DOHH2 (cell line): Measurements from ENCODE around the gene CMSS1.

ENCODE experiments used
- H3F3A ChIP-seq: fragments of 200-600 bp; sonication (generic), shearing (Covaris generic); 2 replicates; pipeline ENCODE4 v1.6.0; 2016; ENCODE audit warnings: antibody characterized with exemption, mild to moderate bottlenecking; ENCODE audit not compliant: control insufficient read depth, insufficient read depth
- H3K27ac ChIP-seq: fragments of 200-600 bp; sonication (generic); 2 replicates; pipeline ENCODE4 v1.5.1; 2014; ENCODE audit warnings: low read depth, mild to moderate bottlenecking, low read length, moderate library complexity
- H3K27me3 ChIP-seq: fragments of 200-600 bp; sonication (generic); 2 replicates; pipeline ENCODE4 v1.6.1; 2014; ENCODE audit warnings: mild to moderate bottlenecking, low read length, mixed read lengths; ENCODE audit not compliant: control insufficient read depth
- H3K36me3 ChIP-seq: fragments of 200-600 bp; sonication (generic); 2 replicates; pipeline ENCODE4 v1.6.1; 2014; ENCODE audit warnings: mild to moderate bottlenecking, low read length, moderate library complexity, mixed read lengths; ENCODE audit not compliant: control insufficient read depth
- H3K4me1 ChIP-seq: fragments of 200-600 bp; sonication (generic); 2 replicates; pipeline ENCODE4 v1.6.1; 2014; ENCODE audit warnings: mild to moderate bottlenecking, low read length, mixed read lengths; ENCODE audit not compliant: control insufficient read depth
- H3K4me2 ChIP-seq: fragments of 200-600 bp; sonication (generic); 2 replicates; pipeline ENCODE4 v1.6.0; 2014; ENCODE audit warnings: mild to moderate bottlenecking, low read length, moderate library complexity
- H3K4me3 ChIP-seq: fragments of 200-600 bp; sonication (generic); 2 replicates; pipeline ENCODE4 v1.5.1; 2014; ENCODE audit warnings: mild to moderate bottlenecking, low read length, mixed read lengths
- H3K79me2 ChIP-seq: fragments of 200-600 bp; sonication (generic); 2 replicates; pipeline ENCODE4 v1.6.1; 2014; ENCODE audit warnings: mild to moderate bottlenecking, low read length, mixed read lengths; ENCODE audit not compliant: control insufficient read depth
- H3K9me2 ChIP-seq: fragments of 200-600 bp; sonication (generic); replicated peaks from 2 replicates; pipeline ENCODE4 v1.6.1; 2014; ENCODE audit warnings: mild to moderate bottlenecking, low read length, mixed read lengths; ENCODE audit not compliant: control insufficient read depth
- H3K9me3 ChIP-seq: fragments of 200-600 bp; sonication (generic); 2 replicates; pipeline ENCODE4 v1.6.1; 2014; ENCODE audit warnings: antibody characterized with exemption, low read length, mixed read lengths; ENCODE audit not compliant: control insufficient read depth, insufficient read depth
- H4K20me1 ChIP-seq: fragments of 200-600 bp; sonication (generic); 2 replicates; pipeline ENCODE4 v1.6.0; 2014; ENCODE audit warnings: low read depth, mild to moderate bottlenecking, antibody characterized with exemption, low read length, moderate library complexity; ENCODE audit not compliant: control insufficient read depth, insufficient read depth
- EZH2phosphoT487 ChIP-seq: fragments of 200-600 bp; sonication (generic); IDR thresholded peaks from 2 replicates; pipeline ENCODE4 v1.6.1; 2017; ENCODE audit warnings: borderline replicate concordance, mild to moderate bottlenecking, antibody characterized with exemption, low read length, moderate library complexity, mixed read lengths
- TF ChIP-seq, protein P1 (sequence below): fragments of 200-600 bp; sonication (generic); IDR thresholded peaks from one replicate; pipeline ENCODE4 v1.5.1; 2014; ENCODE audit warnings: antibody characterized with exemption, mild to moderate bottlenecking, low read depth, low read length; ENCODE audit not compliant: poor library complexity, severe bottlenecking

The CMSS1 gene

GRCh38 chr3:99902091-99902490 lies 84.4 kb downstream of the CMSS1 start:
- TF ChIP-seq, protein P1, sequence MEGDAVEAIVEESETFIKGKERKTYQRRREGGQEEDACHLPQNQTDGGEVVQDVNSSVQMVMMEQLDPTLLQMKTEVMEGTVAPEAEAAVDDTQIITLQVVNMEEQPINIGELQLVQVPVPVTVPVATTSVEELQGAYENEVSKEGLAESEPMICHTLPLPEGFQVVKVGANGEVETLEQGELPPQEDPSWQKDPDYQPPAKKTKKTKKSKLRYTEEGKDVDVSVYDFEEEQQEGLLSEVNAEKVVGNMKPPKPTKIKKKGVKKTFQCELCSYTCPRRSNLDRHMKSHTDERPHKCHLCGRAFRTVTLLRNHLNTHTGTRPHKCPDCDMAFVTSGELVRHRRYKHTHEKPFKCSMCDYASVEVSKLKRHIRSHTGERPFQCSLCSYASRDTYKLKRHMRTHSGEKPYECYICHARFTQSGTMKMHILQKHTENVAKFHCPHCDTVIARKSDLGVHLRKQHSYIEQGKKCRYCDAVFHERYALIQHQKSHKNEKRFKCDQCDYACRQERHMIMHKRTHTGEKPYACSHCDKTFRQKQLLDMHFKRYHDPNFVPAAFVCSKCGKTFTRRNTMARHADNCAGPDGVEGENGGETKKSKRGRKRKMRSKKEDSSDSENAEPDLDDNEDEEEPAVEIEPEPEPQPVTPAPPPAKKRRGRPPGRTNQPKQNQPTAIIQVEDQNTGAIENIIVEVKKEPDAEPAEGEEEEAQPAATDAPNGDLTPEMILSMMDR, result no peak
- no peak for TF ChIP-seq EZH2phosphoT487
- Histone ChIP-seq H3K4me3 (no peak overlapping the region), H4K20me1 (no peaks in the 10 kb centered on the region), H3K27ac (no peak overlapping the region), H3K9me2 (no peaks in the 10 kb centered on the region), H3K27me3 (no peaks in the 10 kb centered on the region), H3K79me2 (peaks cover 2% of the 10 kb centered on the region; the same call in 1 of the 2 replicates), H3K36me3 (no peaks in the 10 kb centered on the region), H3K9me3 (no peaks in the 10 kb centered on the region), H3F3A (no peaks in the 10 kb centered on the region), H3K4me2 (no peak overlapping the region), H3K4me1 (no peaks in the 10 kb centered on the region)

DNA sequence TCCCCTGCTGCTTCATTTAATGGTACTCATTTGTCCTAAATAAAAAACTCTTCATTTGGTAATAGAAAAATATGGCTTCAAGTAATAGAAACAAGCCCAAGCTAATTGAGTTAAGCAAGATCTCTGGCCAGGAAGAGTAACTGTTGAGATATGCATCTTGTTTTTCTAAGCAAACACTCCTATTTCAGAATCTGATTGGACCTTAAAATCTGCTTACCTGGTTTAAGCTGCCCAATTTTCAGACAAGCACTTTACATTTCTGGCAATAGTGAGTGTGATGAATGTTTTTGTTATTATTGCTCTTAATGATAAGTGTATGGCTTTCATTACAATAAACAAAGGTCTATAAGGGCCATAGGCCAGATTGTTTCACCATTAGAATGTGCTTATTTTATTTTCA lies 86.2 kb downstream of the CMSS1 start:
- Histone ChIP-seq H3K27ac (no peak overlapping the region), H3K36me3 (no peaks in the 10 kb centered on the region), H3K4me3 (no peak overlapping the region), H3F3A (no peaks in the 10 kb centered on the region), H3K4me2 (no peak overlapping the region), H4K20me1 (no peaks in the 10 kb centered on the region), H3K79me2 (peaks cover 10% of the 10 kb centered on the region; the same call in 1 of the 2 replicates), H3K9me2 (no peaks in the 10 kb centered on the region), H3K9me3 (no peaks in the 10 kb centered on the region), H3K4me1 (no peaks in the 10 kb centered on the region), H3K27me3 (no peaks in the 10 kb centered on the region)
- TF ChIP-seq EZH2phosphoT487, result no peak
- TF ChIP-seq, protein P1, result no peak

- Histone ChIP-seq H3K36me3 (no peaks in the 10 kb centered on the region), H3K4me1 (0 out of 2 replicates have a peak, but pooled peaks cover 3% of the 10 kb centered on the region), H3K4me2 (no peak overlapping the region), H3K9me2 (no peaks in the 10 kb centered on the region), H4K20me1 (no peaks in the 10 kb centered on the region), H3F3A (no peaks in the 10 kb centered on the region), H3K27ac (no peak overlapping the region), H3K9me3 (no peaks in the 10 kb centered on the region), H3K4me3 (no peak overlapping the region), H3K79me2 (peaks cover 13% of the 10 kb centered on the region), H3K27me3 (no peaks in the 10 kb centered on the region)
- TF ChIP-seq, protein P1, result no peak
- TF ChIP-seq EZH2phosphoT487, result no peak
Measured at GRCh38 chr3:99907959-99908544, 90.4 kb downstream of the CMSS1 start.
